Activated CD8-positive, alpha-beta T cell treated with anti-CD3 and anti-CD28 coated beads for 36 hours (primary cell): ENCODE results near the gene SERPINB13. TPM values are rescaled to one million over a fixed set of nuclear protein-coding genes. Genes with fewer than 3 reads are reported as not detected.

Experiments used
- ATAC-seq: fragments of 200-7000 bp; cut with Tn5 transposase; one replicate; pipeline ENCODE4 v1.10.0; 2021; ENCODE audit warnings: mild to moderate bottlenecking, moderate library complexity
- CTCF ChIA-PET: fragments of 350-600 bp; sonication (Branson Sonifier 250); formaldehyde crosslinking; loops from one replicate; lab custom pipeline; 2021; ENCODE audit warnings: antibody characterized with exemption; lab: Charles Lee
- POLR2A ChIA-PET: fragments of 350-600 bp; sonication (Branson Sonifier 250); formaldehyde crosslinking; loops from one replicate; lab custom pipeline; 2021; ENCODE audit warnings: antibody characterized with exemption; lab: Charles Lee
- DNase-seq: peaks from one replicate; pipeline ENCODE4 v3.0.0-alpha.2; 2020
- H3K27ac Mint-ChIP-seq: one replicate; pipeline ENCODE4 v1.8.0; 2021; ENCODE audit warnings: mild to moderate bottlenecking, mixed read lengths
- H3K27me3 Mint-ChIP-seq: one replicate; pipeline ENCODE4 v1.8.0; 2021; ENCODE audit warnings: mixed read lengths
- H3K36me3 Mint-ChIP-seq: one replicate; pipeline ENCODE4 v1.8.0; 2021; ENCODE audit warnings: low read depth, mixed read lengths
- H3K4me1 Mint-ChIP-seq: one replicate; pipeline ENCODE4 v1.8.0; 2021; ENCODE audit warnings: low read depth, mixed read lengths
- H3K4me3 Mint-ChIP-seq: one replicate; pipeline ENCODE4 v1.8.0; 2021; ENCODE audit warnings: mild to moderate bottlenecking, moderate library complexity, mixed read lengths
- H3K9me3 Mint-ChIP-seq: one replicate; pipeline ENCODE4 v1.8.0; 2021; ENCODE audit warnings: mixed read lengths
- intact Hi-C: fragments of 100-400 bp; cut with micrococcal nuclease; formaldehyde crosslinking; loops from one replicate; pipeline ENCODE4 v1.10.0; 2022
- total RNA-seq, 2 experiments: library from RNA; stranded (reverse); gene quantifications; one replicate each; pipeline ENCODE4 v1.2.3, GENCODE V29; 2021
- TF ChIP-seq, protein P1 (sequence below): fragments of 200-600 bp; IDR thresholded peaks from one replicate; pipeline ENCODE4 v1.8.0; 2022; ENCODE audit warnings: antibody characterized with exemption, mild to moderate bottlenecking

The SERPINB13 gene
- total RNA-seq, 2 experiments from 2014 or later, result not detected

DNA sequence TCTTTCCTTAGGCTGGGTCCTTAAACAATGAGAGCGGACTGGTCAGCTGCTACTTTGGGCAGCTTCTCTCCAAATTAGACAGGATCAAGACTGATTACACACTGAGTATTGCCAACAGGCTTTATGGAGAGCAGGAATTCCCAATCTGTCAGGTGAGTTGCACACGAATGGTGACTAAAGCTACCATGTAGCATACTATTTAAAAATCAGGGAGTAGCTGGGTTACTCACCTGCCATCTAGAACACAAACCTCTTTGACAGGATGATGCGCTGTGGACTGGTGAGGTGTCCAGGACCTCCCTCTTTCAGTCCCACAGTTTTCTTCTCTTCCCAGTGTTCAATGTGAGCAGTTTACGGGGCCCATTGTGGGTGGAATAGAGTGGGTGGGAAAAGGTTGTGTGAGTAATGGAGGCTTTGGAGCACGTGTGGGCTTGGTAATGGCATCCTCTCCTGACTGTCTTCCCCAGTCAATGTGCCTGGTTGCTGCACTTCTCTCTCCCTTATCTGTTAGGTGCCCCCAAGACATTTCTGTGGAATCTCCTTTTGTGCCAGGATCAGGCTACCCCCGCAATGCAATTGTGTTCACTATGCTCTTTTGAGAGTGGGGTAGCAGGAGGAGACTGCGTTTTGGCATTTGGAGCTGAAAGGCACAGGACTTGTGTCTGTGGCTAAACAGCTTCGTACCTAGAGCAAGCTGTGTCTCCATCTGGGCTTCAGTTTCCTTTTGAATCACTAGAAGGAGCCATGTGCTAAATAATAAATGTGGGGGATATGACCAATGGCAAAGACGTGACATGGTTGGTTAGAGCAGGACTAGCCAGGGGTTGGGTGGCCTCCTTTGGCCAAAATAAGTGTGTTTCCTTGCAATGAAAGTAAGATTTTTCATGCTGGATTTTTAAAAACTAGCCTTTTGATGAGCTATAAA, 27.3 kb upstream of the SERPINB13 start:
- Mint-ChIP-seq H3K4me3 (no peak overlapping the region), H3K27ac (no peak overlapping the region), H3K36me3 (no peaks in the 10 kb centered on the region), H3K4me1 (no peaks in the 10 kb centered on the region), H3K9me3 (no peaks in the 10 kb centered on the region), H3K27me3 (peaks cover 8% of the 10 kb centered on the region)
- intact Hi-C loops, result no loop called here
- TF ChIP-seq, protein P1, sequence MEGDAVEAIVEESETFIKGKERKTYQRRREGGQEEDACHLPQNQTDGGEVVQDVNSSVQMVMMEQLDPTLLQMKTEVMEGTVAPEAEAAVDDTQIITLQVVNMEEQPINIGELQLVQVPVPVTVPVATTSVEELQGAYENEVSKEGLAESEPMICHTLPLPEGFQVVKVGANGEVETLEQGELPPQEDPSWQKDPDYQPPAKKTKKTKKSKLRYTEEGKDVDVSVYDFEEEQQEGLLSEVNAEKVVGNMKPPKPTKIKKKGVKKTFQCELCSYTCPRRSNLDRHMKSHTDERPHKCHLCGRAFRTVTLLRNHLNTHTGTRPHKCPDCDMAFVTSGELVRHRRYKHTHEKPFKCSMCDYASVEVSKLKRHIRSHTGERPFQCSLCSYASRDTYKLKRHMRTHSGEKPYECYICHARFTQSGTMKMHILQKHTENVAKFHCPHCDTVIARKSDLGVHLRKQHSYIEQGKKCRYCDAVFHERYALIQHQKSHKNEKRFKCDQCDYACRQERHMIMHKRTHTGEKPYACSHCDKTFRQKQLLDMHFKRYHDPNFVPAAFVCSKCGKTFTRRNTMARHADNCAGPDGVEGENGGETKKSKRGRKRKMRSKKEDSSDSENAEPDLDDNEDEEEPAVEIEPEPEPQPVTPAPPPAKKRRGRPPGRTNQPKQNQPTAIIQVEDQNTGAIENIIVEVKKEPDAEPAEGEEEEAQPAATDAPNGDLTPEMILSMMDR, result no peak
- ChIA-PET POLR2A (no interaction called here), CTCF (interaction anchor here (0.7 to 2.8 kb wide), 2 partner anchors 10 to 18 kb away, joined by 3 to 9 read pairs; no protein-coding TSS in a partner anchor)
- no peak for ATAC-seq
- DNase-seq, result no peak

DNA sequence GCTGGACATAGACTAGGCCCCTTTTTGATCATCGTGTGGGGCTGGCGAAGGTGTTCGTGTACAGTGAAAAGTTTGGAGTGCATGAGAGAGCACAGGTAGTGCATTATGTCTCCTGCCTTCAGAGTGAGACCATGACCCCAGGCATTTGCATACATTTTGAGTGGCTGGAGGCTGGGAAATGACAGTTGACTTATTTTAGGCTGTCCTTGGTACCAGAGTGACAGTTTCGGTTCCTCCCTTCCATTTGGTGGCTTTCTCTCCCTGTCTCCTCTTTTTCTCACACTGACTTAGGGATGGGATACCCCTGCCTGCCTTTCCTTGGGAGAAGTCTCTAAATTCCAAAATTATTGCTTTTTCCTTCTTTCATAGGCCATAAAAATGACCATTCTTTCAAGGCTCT, 24.9 kb upstream of the SERPINB13 start:
- no peak for ATAC-seq
- no peak overlapping the region for H3K4me3 Mint-ChIP-seq
- intact Hi-C loops, result no loop called here
- H3K4me1 Mint-ChIP-seq, result no peaks in the 10 kb centered on the region
- no peaks in the 10 kb centered on the region for H3K9me3 Mint-ChIP-seq
- DNase-seq, result no peak
- no peak overlapping the region for H3K27ac Mint-ChIP-seq
- TF ChIP-seq, protein P1, result no peak
- H3K27me3 Mint-ChIP-seq, result peaks cover 6% of the 10 kb centered on the region
- POLR2A ChIA-PET, result no interaction called here
- H3K36me3 Mint-ChIP-seq, result no peaks in the 10 kb centered on the region
- CTCF ChIA-PET, result interaction anchor here (1.0 kb wide), 1 partner anchor 16 kb away, joined by 3 read pairs; no protein-coding TSS in a partner anchor

DNA sequence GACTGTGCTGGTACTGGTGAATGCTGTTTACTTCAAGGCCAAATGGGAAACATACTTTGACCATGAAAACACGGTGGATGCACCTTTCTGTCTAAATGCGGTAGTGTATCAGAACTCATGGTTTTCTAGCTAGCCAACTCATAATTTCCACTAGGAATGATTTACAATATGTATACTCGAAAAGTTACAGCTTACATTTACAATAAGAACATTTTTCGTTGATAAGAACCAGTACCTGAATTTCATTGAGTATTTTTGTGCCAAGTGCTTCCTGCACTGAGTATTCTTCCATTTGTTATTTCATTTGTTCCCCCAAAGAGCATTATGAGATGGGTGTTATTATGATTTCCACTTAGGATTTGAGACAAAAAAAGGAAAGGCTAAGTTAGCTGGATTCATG, 23.1 kb upstream of the SERPINB13 start:
- intact Hi-C loops, result no loop called here
- ATAC-seq (no peak), DNase-seq (no peak)
- H3K27ac Mint-ChIP-seq, result no peak overlapping the region
- peaks cover 6% of the 10 kb centered on the region for H3K27me3 Mint-ChIP-seq
- H3K36me3 Mint-ChIP-seq, result no peaks in the 10 kb centered on the region
- H3K9me3 Mint-ChIP-seq, result no peaks in the 10 kb centered on the region
- no peak overlapping the region for H3K4me3 Mint-ChIP-seq
- POLR2A ChIA-PET, result interaction anchor here (0.9 kb wide), 1 partner anchor 41 kb away, joined by 3 read pairs; no protein-coding TSS in a partner anchor
- TF ChIP-seq, protein P1, result no peak
- H3K4me1 Mint-ChIP-seq, result no peaks in the 10 kb centered on the region
- CTCF ChIA-PET, result interaction anchor here (5.7 kb wide), 1 partner anchor 13 kb away, joined by 40 read pairs; no protein-coding TSS in a partner anchor

DNA sequence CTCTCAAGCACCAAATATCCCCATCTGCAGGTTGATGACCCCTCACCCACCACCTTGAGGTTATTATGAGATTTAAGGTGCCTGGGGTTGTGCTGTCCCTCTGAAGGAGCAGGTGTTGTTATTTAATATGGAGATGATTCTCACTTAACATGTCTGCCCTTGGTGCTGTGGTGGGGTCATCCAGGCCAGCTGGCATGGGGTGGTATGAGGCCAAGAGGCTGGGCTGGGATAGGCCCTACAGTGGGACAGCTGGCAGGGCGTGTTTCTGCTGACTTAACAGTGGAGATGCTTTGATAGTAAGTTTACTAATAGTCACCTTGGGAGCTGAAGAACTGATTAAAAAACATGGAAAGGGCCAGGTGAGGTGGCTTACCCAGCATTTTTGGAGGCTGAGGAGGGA, 22.6 kb upstream of the SERPINB13 start:
- TF ChIP-seq, protein P1, result no peak

DNA sequence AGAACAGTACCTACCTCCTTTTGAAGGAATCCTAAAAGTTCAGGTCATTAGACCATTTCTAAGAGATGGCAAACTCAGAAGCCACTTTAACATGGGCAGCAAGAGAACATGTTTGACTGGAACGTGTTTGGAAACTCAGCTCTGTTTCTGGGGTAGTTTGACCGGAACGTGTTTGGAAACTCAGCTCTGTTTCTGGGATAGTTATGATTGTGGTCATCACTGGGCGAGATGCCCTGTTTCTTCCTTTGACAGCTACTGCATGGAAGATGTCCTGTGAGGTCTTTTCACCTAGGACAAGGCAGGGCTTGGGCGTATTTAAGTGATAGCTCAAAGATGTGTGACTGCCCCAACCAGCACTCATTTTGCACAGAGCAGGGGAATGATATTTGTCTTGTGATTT, 19.9 kb upstream of the SERPINB13 start:
- no peak for ATAC-seq
- Mint-ChIP-seq H3K36me3 (no peaks in the 10 kb centered on the region), H3K4me1 (no peaks in the 10 kb centered on the region), H3K27me3 (peaks cover 4% of the 10 kb centered on the region), H3K9me3 (no peaks in the 10 kb centered on the region), H3K4me3 (no peak overlapping the region), H3K27ac (no peak overlapping the region)
- POLR2A ChIA-PET, result no interaction called here
- TF ChIP-seq, protein P1, result no peak
- DNase-seq, result no peak
- CTCF ChIA-PET, result interaction anchor here (0.7 to 5.7 kb wide), 3 partner anchors 10 to 370 kb away, joined by 3 to 40 read pairs (median 14); no protein-coding TSS in a partner anchor
- intact Hi-C loops, result no loop called here

More for the DNA sequence above, 22.6 kb upstream of the SERPINB13 start:
- Mint-ChIP-seq H3K9me3 (no peaks in the 10 kb centered on the region), H3K4me3 (no peak overlapping the region), H3K36me3 (no peaks in the 10 kb centered on the region), H3K27ac (no peak overlapping the region), H3K4me1 (no peaks in the 10 kb centered on the region), H3K27me3 (peaks cover 6% of the 10 kb centered on the region)
- ChIA-PET CTCF (interaction anchor here (1.1 to 5.7 kb wide), 2 partner anchors 13 to 41 kb away, joined by 3 to 40 read pairs; no protein-coding TSS in a partner anchor), POLR2A (interaction anchor here (0.9 kb wide), 1 partner anchor 42 kb away, joined by 3 read pairs; no protein-coding TSS in a partner anchor)
- ATAC-seq (no peak), DNase-seq (no peak)
- intact Hi-C loops, result no loop called here
